Gastroesophageal sphincter (tissue), 3 donors: Measurements from ENCODE around the gene TMEM200B.

Experiments used
- POLR2A ChIP-seq, 2 donors: fragments of 450-650 bp; IDR thresholded peaks; one replicate each; pipeline ENCODE4 v1.6.1; 2017; ENCODE audit warnings: antibody characterized with exemption in 2 of 2, mild to moderate bottlenecking in 2 of 2, moderate library complexity in 1 of 2
- POLR2AphosphoS5 ChIP-seq: sonication (generic); formaldehyde crosslinking; IDR thresholded peaks from one replicate; pipeline ENCODE4 v1.6.1; 2017; ENCODE audit warnings: antibody characterized with exemption
- TF ChIP-seq, protein P1 (sequence below), 4 experiments: fragments of 200-600 bp in 2 of 4; fragments of 450-650 bp in 2 of 4; sonication (generic) in 1 of 4; IDR thresholded peaks; one replicate each; pipeline ENCODE4 v1.5.1; 2017 to 2019; ENCODE audit warnings: antibody characterized with exemption in 4 of 4, mild to moderate bottlenecking in 2 of 4, moderate library complexity in 2 of 4

DNA sequence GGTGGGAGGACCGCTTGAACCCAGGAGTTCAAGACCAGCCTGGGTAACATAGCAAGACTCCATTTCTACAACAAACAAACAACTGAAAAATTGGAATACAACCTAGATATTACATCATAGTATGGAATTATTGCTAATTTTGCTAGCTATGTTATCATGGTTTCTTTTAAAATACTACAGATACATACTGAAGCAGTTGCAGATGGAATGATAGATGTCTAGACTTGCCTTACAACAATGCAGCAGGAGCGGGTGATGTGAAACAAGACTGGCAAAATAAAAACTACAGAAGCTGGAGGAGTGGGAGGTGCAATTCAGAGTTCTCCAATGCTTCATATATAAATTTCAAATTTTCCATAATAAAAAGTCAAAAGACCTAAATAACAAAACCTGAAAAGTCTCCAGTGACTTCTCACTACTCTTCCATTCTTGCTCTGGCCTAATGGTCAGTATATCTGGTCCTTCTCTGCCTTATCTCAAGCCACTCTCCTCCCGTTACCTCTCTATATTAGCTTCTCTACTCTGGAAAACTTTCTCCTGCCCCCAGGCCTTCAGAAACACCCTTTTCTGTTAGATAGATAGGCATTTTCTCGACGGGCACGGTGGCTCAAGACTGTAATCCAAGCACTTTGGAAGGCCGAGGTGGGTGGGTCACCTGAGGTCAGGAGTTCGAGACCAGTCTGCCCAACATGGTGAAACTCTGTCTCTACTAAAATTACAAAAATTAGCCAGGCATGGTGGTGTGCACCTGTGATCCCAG is 28.5 kb upstream of the TMEM200B start:
- TF ChIP-seq, protein P1, sequence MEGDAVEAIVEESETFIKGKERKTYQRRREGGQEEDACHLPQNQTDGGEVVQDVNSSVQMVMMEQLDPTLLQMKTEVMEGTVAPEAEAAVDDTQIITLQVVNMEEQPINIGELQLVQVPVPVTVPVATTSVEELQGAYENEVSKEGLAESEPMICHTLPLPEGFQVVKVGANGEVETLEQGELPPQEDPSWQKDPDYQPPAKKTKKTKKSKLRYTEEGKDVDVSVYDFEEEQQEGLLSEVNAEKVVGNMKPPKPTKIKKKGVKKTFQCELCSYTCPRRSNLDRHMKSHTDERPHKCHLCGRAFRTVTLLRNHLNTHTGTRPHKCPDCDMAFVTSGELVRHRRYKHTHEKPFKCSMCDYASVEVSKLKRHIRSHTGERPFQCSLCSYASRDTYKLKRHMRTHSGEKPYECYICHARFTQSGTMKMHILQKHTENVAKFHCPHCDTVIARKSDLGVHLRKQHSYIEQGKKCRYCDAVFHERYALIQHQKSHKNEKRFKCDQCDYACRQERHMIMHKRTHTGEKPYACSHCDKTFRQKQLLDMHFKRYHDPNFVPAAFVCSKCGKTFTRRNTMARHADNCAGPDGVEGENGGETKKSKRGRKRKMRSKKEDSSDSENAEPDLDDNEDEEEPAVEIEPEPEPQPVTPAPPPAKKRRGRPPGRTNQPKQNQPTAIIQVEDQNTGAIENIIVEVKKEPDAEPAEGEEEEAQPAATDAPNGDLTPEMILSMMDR (IDR thresholded peaks at IDR 0.05), result no peak
- no peak for TF ChIP-seq POLR2AphosphoS5
- no peak for TF ChIP-seq POLR2A (IDR thresholded peaks at IDR 0.05)
